SH-SY5Y (cell line): Measurements from ENCODE around the gene DOCK7.

ENCODE experiments used
- GATA2 ChIP-seq: IDR thresholded peaks from 2 replicates; pipeline ENCODE4 v1.6.1; 2011; ENCODE audit warnings: mild to moderate bottlenecking, low read depth, low read length
- GATA3 ChIP-seq: IDR thresholded peaks from 2 replicates; pipeline ENCODE4 v1.6.1; 2011; ENCODE audit warnings: low read depth, mild to moderate bottlenecking, low read length, moderate library complexity

The DOCK7 gene

GRCh38 chr1:62457955-62458354 lies 230.2 kb downstream of the DOCK7 start:
- TF ChIP-seq GATA2: no peak
- TF ChIP-seq GATA3: no peak

GRCh38 chr1:62452951-62453350 lies 235.2 kb downstream of the DOCK7 start:
- no peak for TF ChIP-seq GATA3
- TF ChIP-seq GATA2: no peak

- TF ChIP-seq GATA3: no peak
- no peak for TF ChIP-seq GATA2
Measured at GRCh38 chr1:62450301-62450700, 237.9 kb downstream of the DOCK7 start.

GRCh38 chr1:62448221-62448933 lies 239.8 kb downstream of the DOCK7 start:
- TF ChIP-seq GATA2: no peak
- TF ChIP-seq GATA3: no peak

GRCh38 chr1:62444701-62445100 lies 243.5 kb downstream of the DOCK7 start:
- TF ChIP-seq GATA3 (no peak), GATA2 (no peak)

GRCh38 chr1:62439652-62440371 lies 248.4 kb downstream of the DOCK7 start:
- TF ChIP-seq GATA2: no peak
- TF ChIP-seq GATA3: no peak

- TF ChIP-seq GATA3 (no peak), GATA2 (no peak)
Measured at GRCh38 chr1:62438163-62438562, 250.0 kb downstream of the DOCK7 start.

GRCh38 chr1:62437273-62437940 lies 250.8 kb downstream of the DOCK7 start:
- no peak for TF ChIP-seq GATA2
- no peak for TF ChIP-seq GATA3

- no peak for TF ChIP-seq GATA2
- no peak for TF ChIP-seq GATA3
Measured at GRCh38 chr1:62436466-62437272, 251.5 kb downstream of the DOCK7 start, which contains the start of gene USP1. Gene USP1, plus strand, starts transcription at chr1:62437049. Its CDS starts 2,819 bp downstream, at chr1:62439868.

GRCh38 chr1:62436039-62436465 lies 252.1 kb downstream of the DOCK7 start:
- TF ChIP-seq GATA3: no peak
- no peak for TF ChIP-seq GATA2

GRCh38 chr1:62435231-62436038 lies 252.8 kb downstream of the DOCK7 start:
- TF ChIP-seq GATA2 (no peak), GATA3 (no peak)

- no peak for TF ChIP-seq GATA2
- no peak for TF ChIP-seq GATA3
Measured at GRCh38 chr1:62434618-62435001, 253.6 kb downstream of the DOCK7 start.

- TF ChIP-seq GATA2 (no peak), GATA3 (no peak)
Measured at GRCh38 chr1:62433861-62434617, 254.1 kb downstream of the DOCK7 start.
